Measurements from ENCODE around the gene TMEM108.

DNA sequence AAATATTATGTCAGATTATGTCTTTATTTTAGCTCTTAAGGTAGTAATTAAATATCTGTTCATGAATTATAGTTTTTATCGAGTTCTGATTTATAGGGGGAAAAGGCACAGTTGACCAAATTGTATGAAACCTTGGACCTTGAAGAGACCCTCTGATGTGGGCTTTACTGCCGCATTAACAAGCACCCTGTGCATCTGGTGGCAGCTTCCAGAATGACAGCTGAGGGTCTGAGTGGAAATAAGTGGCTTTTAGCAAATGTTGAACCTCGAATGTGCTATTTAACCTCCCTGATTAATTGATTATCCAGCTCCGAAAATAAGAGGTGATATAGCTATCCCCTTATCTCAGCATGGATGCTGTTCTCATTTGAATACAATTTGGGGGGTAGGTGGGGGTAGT, 87.0 kb downstream of the TMEM108 start:
- TF ChIP-seq BHLHE40 (IDR thresholded peaks at IDR 0.05; ENCODE audit: borderline replicate concordance) (no peak), ARNT (IDR thresholded peaks at IDR 0.05) (no peak), FOXM1 (IDR thresholded peaks at IDR 0.05; ENCODE audit: borderline replicate concordance) (no peak), ELF4 (IDR thresholded peaks at IDR 0.05) (no peak), L3MBTL2 (conservative IDR thresholded peaks at IDR 0.05) (no peak), ZNF384 (IDR thresholded peaks at IDR 0.05) (no peak)
